ENCODE measurements around the gene SLC35F1.
"Not testable (repeated sequence)": the region's sequence is repeated elsewhere in the genome, so short reads cannot be mapped to it uniquely, and the experiment has no call there.

Gene SLC35F1

DNA sequence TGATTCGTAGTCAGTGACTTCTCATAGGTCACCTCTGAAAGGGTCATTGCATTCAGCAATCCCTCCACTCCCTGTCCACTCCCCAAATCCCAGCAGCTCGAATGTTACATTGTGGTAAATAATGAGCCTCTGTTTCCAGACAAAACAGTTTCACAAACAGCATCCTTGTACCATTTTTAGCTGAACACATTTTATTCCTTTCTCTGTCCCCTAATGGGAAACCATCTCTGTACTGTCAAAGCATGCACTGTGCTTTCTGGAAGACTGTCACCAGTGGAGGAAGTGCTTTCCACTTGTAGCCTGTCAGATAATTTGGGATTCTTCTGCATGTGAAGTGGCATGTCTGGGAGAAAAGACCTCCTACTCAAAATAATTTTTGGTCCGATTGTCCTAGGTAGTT, 82.0 kb downstream of the SLC35F1 start:
- no peak for DNase-seq (ENCODE audit: extremely low read depth in 1 of 2, low read depth in 1 of 2)

DNA sequence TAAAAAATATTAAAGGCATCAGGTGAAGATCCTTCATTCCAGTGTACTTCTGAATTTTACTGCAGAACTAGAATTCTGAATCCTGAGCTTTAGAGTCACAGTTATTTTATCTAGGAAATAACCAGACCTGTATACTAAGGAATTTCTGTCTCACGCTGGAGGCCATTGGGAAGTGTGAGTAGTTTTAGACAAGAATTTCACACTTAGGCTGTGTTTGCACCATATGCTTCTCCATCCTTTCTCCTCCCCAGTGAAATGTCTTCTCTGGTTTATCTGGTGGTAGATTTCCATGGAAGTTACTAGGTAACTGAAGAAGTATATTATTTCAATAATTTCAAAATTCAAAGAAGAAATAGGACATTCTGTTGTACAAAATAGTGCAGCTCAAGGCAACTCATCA, 83.1 kb downstream of the SLC35F1 start:
- no peak for DNase-seq (ENCODE audit: extremely low read depth in 1 of 2, low read depth in 1 of 2)

DNA sequence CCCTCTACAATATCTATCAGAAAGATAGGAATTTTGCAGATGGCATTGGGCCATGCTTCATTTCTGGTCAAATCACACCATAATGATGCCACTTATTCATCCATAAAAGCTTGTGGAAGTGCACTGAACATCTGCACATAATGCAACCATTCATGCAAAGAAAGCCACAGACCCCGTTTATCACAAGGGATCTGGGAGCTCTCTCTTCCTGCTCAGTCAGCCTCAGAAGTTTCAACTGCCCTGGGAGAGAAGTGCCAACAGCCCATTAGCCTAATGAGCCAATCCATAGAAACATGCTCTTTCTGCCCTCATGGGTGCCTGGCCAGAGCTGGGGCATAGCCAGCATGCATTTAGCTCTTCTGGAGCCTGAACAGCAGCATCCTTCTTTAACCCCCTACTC, 85.8 kb downstream of the SLC35F1 start:
- DNase-seq (ENCODE audit: extremely low read depth in 1 of 2, low read depth in 1 of 2), result no peak

DNA sequence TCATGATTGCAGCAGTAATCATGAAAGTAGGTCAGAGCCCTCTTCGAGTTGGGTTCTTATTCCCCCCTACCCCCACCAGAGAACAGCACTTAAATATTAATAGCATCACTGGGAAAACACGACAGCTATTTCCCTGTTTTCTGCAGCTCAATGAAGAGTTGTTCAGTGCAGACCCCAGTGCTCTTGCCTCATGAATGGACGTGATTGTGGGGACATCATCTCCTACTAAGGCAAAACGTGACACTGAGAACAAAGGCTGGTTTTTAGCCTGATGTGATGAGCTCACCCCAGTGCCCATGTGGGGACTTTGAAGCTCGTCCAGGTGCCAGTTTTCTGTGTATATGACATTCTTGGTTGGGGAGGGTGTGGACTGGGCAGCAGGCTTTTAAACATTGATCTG, 105.9 kb downstream of the SLC35F1 start:
- no peak for DNase-seq (ENCODE audit: extremely low read depth in 1 of 2, low read depth in 1 of 2)

DNA sequence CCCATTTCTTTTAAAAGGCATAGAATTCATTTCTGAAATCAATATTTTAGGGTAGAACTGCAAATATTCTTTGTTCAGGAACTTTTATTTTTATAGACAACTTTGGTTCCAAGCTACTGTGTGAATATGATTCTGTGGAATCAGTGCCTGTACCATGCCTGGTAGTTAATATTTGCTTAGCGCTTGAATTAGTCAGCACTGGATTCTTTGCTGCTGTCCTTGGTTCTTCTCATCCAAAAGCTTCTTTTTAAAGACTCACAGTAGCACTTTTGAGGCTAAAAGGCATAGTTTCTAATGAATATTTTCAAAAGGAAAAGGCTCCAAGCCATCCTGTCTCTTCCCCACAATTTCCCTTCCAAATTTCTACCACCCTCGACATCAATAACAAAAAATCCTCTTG, 109.5 kb downstream of the SLC35F1 start:
- DNase-seq (ENCODE audit: extremely low read depth in 1 of 2, low read depth in 1 of 2), result no peak

DNA sequence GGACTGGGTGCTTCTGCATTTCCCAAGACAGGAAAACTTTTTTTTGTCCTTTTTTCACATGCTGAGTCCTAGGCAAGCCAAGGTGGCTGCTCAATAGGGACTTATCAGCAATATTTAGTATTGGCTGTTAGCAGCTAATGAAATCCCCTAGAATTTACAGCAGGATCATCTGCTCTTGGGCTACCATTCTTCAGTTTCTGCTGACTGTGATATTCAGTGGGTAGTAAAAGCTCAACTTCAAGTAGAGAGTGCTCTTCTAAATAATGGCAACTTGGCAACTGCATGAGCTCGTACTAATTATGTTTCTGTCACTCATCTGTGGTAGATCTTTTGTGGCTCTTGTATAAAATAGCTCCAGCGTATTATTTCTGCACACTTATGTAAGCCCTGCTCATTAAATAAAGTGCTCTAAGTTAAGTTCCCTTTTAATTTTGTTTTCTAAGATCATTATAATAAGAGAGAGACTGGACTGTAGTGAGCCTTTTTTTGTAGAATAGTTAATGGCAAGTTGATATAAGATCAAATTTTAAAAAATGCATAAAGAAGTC, 110.3 kb downstream of the SLC35F1 start:
- no peak for DNase-seq (ENCODE audit: extremely low read depth in 1 of 2, low read depth in 1 of 2)

DNA sequence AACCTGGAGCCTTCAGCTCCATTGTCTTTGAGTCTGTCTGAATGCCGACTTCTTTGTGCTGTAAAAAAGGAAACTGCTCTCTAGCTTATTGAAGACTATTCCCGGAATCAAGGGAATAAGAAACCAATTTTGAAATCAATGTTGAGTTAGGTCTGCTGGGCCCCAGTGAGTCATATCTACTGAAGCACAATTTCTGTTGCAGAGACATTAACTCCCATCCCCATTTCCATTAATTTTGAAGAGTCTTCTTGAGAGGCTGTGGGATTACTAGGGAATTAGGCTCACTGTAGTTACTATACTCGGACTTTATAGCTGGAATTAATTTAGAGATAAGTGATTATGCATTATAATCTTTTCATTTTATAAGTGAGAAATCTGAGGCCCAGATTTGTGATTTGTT, 116.7 kb downstream of the SLC35F1 start:
- DNase-seq (ENCODE audit: extremely low read depth in 1 of 2, low read depth in 1 of 2), result no peak

DNA sequence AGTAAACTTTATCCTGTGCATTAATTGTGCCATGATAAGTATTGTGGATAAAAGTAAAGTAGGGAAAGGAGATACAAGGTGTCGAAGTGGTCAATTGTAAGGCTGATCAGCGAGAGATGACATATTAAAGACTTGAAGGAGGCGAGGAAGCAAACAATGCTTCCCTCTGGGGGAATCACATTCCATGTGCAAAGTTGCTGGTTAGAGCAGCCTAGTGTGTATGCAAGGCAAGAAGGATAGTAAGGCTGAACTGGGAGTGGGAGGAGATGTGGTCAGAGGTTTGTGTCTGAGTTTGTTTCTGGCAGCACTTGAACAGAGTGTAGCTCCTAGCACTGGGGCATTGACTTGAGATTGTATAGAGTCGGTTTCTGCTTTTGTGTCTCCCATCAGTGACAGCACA, 122.9 kb downstream of the SLC35F1 start:
- no peak for DNase-seq (ENCODE audit: extremely low read depth in 1 of 2, low read depth in 1 of 2)

DNA sequence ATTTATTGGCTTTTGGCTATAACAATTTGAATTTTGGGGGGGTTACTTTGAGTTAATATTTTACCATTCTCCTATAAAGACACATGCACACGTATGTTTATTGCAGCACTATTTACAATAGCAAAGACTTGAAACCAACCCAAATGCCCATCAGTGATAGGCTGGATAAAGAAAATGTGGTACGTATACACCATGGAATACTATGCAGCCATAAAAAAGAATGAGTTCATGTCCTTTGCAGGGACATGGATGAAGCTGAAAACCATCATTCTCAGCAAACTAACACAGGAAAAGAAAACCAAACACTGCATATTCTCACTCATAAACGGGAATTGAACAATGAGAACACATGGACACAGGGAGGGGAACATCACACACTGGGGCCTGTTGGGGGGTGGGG, 130.4 kb downstream of the SLC35F1 start:
- not testable (repeated sequence) for DNase-seq (ENCODE audit: extremely low read depth in 1 of 2, low read depth in 1 of 2)

DNA sequence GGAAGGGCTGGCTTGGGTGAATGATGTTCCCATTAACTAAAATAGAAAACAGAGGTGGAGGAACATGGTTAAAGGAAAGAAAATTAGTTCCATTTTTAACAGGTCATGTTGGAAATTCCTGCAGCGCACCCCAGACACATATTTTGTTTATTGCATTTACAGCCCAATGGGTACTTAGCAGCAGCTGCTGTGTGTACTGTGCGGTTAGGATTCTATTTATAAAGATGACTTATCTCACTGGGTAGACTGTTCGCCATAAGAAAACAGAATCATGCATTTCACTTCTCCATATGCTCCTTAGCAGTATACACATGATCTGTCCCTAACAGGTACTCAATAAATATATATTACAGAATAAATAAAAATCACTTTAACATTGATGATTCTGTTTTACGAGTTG, 135.8 kb downstream of the SLC35F1 start:
- no peak for DNase-seq (ENCODE audit: extremely low read depth in 1 of 2, low read depth in 1 of 2)

DNA sequence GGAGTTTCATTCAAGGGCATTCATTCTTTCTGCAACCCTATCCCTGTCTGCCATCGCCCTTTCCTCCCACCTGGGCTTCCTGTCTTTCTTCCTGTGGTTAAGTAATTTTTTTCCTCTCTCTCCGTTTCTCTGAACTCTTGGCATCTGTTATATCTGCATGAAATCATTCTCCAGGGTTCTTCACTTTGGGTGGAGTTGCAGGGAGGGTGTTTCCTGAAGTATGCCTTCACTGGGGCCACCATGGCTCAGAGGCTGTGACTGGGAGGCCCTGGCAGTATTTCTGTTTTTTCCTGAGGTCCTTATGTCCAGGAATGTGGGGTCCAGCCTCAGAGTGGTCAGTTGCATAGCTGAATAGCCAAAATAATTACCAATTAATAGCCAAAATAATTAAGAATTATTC, 137.2 kb downstream of the SLC35F1 start:
- no peak for DNase-seq (ENCODE audit: extremely low read depth in 1 of 2, low read depth in 1 of 2)

DNA sequence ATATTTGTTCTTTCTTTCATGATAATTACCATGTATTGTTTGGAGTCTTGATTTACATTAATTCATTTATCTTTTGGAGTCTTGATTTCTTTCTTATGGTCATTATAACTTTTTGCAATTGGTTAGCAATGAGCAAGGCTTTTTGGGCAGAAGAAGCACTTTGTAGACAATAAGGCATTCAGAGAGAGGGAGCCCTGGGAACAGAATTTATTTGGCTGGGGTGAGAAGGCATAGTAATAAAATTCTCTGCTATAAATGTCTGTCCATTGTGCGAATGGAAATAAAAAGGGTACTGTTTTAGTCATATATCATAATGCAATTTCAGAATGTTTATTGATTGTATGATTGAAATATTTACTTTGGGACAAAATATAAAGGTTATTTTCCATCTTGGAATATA, 147.0 kb downstream of the SLC35F1 start:
- DNase-seq (ENCODE audit: extremely low read depth in 1 of 2, low read depth in 1 of 2), result no peak

DNA sequence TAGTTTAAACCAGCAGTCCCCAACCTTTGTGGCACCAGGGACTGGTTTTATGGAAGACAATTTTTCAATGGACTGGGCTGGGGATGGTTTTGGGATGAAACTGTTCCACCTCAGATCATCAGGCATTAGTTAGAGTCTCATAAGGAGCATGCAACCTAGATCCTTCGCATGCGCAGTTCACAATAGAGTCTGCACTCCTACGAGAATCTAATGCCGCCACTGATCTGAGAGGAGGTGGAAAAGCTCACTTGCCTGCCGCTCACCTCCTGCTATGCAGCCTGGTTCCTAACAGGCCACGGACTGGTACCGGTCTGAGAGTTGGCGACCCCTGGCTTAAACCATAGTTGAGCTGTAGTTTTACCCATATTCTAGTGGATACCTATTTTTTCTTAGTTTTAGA, 154.6 kb downstream of the SLC35F1 start:
- no peak for DNase-seq (ENCODE audit: extremely low read depth in 1 of 2, low read depth in 1 of 2)

DNA sequence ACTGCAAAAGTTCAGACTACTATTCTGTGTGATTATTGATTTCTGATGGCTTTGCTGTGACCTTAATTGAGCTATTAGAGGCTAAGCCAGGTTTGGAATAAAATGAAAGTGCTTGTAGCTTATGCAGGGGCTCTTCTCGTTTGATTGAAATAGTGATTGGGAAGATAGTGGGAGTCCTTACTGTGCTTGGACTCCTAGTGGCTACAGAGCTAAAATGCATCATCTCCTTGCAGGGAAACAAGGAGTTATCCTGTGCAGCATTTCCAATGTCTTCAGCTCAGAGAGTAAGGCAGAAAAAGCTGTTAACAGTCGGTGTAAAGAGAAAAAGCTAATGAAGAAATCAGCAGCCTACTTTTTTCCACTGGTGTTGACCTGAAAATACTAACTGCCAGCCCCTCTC, 173.5 kb downstream of the SLC35F1 start:
- no peak for DNase-seq (ENCODE audit: extremely low read depth in 1 of 2, low read depth in 1 of 2)

DNA sequence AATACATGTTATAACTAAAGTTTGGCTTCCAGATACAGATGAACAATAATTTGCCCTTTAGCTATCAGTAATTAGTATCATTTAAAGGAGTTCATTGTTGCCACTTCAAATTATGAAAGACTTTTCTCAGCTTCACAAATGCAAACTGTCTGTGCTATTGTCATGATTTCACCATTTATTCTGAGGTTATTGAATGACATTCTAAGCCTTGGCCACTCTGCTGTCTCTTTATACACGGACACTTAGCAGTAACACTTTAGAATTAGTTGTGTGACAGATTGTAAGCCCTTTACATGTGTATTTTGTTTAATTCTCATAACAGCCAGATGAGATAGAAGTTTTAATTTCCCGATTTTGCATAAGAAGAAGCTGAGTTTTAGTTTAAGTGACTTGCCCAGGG, 176.6 kb downstream of the SLC35F1 start:
- no peak for DNase-seq (ENCODE audit: extremely low read depth in 1 of 2, low read depth in 1 of 2)

DNA sequence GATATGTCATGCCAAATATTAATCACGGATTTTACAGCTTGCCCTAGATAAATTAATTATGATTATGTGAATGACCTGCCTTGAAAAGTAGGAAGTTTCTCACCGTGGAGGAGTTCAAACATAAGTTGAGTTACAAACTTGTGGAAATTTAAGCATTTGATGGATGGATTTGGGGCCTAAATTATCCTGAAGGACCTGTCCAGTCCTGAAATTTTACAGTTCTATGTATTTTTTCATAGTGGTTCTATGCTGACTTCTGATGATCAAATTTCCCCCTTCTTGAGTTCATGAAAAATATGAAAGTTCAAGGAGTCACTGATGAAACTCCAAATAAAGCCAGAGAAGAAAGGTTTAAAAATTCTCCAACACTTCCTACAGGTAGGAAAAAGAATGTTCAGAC, 178.6 kb downstream of the SLC35F1 start:
- DNase-seq (ENCODE audit: extremely low read depth in 1 of 2, low read depth in 1 of 2), result no peak

DNA sequence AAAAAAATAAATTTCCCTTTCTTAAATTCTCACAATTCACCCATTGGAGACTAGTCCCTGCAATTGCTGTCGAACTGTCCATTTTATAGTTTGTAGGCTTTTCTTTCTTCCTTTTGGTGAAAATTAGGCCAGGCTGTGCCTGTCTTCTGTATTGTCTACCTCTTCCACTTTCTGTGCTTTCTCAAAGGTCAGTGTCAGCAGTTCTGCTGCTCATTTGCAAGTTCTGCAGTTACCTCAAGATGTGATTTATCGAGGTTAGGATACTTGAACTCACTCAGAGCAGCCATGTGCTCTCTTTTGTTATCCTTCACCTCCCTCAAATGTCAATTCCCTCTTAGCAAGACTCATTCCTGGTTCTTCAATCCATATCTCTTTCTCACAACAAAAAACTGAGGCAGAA, 179.1 kb downstream of the SLC35F1 start:
- DNase-seq (ENCODE audit: extremely low read depth in 1 of 2, low read depth in 1 of 2), result no peak

DNA sequence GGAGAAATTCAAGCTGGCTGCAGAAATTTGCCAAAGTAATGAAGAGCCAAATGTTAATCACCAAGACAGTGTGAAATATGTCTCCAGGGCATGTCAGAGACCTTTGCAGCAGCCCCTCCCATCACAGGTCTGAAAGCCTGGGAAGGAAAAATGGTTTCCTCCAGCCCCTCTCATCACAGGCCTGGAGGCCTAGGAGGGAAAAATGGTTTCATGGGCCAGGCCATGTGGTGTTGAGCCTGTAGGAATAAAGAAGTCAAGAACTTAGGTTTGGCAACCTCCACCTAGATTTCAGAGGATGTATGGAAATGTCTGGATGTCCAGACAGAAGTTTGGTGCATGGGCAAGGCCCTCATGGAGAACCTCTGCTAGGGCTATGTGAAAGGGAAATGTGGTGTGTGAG, 185.0 kb downstream of the SLC35F1 start:
- DNase-seq (ENCODE audit: extremely low read depth in 1 of 2, low read depth in 1 of 2), result no peak

DNA sequence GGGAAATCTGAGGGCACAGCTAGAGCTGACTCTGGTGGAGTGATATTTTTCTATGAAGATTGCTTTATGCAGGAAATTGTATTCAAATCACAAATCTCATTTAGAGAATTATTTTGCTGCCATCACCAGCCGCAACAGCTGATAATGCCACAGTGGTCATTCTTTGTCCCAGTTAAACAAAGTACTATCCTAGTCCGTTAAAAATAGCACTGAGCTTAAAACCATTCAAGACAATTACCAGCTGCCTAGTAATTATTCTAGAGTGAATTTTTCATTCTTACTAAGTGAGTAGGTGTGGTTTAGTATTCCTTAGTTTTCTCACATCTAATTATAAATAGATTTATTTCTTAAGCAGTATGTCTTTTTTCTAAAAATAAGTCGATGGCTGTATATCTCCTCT, 190.5 kb downstream of the SLC35F1 start:
- no peak for DNase-seq (ENCODE audit: extremely low read depth in 1 of 2, low read depth in 1 of 2)

DNA sequence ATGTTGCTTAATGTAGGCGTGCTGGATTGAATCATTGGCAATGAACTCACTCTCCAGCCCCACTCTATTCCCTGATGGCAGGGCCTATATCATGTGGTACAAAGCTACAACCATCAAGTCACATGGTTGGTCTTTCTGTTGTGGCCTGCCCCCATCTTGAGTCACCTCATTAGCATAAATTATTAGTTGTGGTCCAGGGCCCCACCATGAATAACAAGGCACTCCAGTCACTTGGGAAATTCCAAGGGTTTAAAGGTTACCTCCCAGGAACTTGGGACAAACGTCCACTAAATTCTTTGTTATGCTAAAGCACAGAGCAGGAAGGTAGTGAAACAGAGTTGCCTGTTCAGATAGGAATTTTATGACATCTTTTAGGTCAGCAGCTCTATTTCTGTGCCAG, 193.7 kb downstream of the SLC35F1 start:
- no peak for DNase-seq (ENCODE audit: extremely low read depth in 1 of 2, low read depth in 1 of 2)

DNA sequence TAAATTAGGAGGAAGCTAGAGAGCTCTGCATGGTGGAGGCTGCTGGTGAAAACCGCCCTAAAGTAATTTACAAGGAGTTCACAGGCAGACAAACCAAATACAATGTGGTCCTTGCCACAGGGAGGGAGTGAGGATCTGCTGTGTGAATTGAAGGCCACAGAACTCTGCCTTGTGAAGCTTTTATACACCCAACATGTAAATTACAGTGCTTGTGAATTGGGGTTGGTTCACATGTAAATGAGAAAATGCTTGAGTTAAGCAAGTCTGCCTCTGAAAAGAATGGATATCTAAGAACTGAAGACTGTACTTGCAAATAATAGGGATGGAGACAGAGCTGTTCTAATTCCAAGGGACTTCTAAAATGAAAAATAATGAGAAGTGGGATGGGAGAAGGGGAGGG, 194.2 kb downstream of the SLC35F1 start:
- no peak for DNase-seq (ENCODE audit: extremely low read depth in 1 of 2, low read depth in 1 of 2)

DNA sequence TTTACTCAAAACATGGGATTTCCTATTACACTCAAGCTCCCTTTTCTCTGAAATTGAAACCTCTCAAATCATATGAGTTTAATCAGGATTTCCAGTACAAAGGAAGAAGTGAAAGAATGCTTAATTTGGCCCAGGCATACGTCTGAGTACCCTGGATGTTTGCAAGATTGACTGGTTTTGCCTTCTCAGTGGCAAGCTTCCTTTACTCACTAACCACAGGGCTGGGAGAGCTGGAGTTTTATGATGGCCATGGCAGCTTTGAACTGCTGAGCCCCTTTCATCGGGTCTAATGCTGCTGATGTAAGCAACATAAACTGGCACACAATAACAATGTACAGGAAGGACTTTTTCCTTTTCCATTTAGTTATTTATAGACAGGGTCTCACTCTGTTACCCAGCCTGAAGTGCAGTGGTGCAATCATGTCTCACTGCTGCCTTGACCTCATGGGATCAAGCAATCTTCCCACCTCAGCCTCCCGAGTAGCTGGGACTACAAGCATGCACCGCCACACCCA, 194.8 kb downstream of the SLC35F1 start:
- no peak for DNase-seq (ENCODE audit: extremely low read depth in 1 of 2, low read depth in 1 of 2)

DNA sequence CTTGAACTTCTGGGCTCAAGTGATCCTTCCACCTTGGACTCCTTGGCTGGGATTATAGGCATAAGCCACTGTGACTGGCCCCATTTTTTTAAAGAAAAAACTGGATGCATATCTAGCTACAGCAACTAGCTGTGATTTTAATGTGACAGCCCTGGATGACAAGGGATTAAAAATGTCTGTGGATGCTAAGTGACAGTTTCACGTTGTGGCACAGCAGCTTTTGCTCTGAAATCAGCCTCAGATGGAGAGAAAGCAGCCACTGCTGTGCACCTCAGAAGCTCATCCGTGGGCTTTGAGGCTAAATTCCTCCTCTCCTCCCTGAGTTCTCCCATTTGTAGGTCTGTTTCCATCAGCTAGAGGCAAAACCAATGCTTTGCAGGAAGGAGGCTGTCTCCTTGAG, 195.3 kb downstream of the SLC35F1 start:
- DNase-seq (ENCODE audit: extremely low read depth in 1 of 2, low read depth in 1 of 2), result no peak

All from activated CD8-positive, alpha-beta memory T cell treated with anti-CD3 and anti-CD28 coated beads for 1 hour (primary cell).